Prostate gland (tissue), 2 donors: Measurements from ENCODE around the gene NUP50. TPM values are rescaled to one million over a fixed set of nuclear protein-coding genes. Genes with fewer than 3 reads are reported as not detected.

ENCODE experiments used
- DNase-seq: peaks from one replicate; pipeline ENCODE4 v3.0.0-alpha.2; 2019; ENCODE audit warnings: low spot score
- H3K27ac ChIP-seq, 2 donors: fragments of 200-600 bp; sonication (generic); 2 replicates each; pipeline ENCODE4 v1.5.1; 2017 to 2019
- H3K27me3 ChIP-seq: fragments of 200-600 bp; sonication (generic); replicated peaks from 2 replicates; pipeline ENCODE4 v1.5.1; 2019; ENCODE audit not compliant: insufficient read depth
- H3K36me3 ChIP-seq, 2 donors: fragments of 200-600 bp; sonication (generic); 1 replicate in 1 of 2; 2 replicates in 1 of 2; pipeline versions ENCODE4 v1.5.1 to v1.8.1; 2017 to 2019
- H3K4me1 ChIP-seq: fragments of 200-600 bp; sonication (generic); replicated peaks from 2 replicates; pipeline ENCODE4 v1.5.1; 2019
- H3K4me3 ChIP-seq, 2 donors: fragments of 200-600 bp; sonication (generic); 2 replicates each; pipeline ENCODE4 v1.5.1; 2017 to 2019
- H3K9me3 ChIP-seq: fragments of 200-600 bp; sonication (generic); 2 replicates; pipeline ENCODE4 v1.5.1; 2017
- CTCF ChIP-seq, 4 experiments: fragments of 200-600 bp in 2 of 4; fragments of 450-650 bp in 2 of 4; sonication (generic) in 2 of 4; IDR thresholded peaks; 1 replicate in 3 of 4; 2 replicates in 1 of 4; pipeline ENCODE4 v1.5.1; 2016 to 2019; ENCODE audit warnings: antibody characterized with exemption in 4 of 4, mild to moderate bottlenecking in 2 of 4, moderate library complexity in 2 of 4
- POLR2A ChIP-seq: fragments of 450-650 bp; IDR thresholded peaks from one replicate; pipeline ENCODE4 v1.6.1; 2016; ENCODE audit warnings: antibody characterized with exemption, mild to moderate bottlenecking
- POLR2AphosphoS5 ChIP-seq: sonication (generic); formaldehyde crosslinking; IDR thresholded peaks from one replicate; pipeline ENCODE4 v1.6.1; 2017; ENCODE audit warnings: antibody characterized with exemption
- WGBS: methylation state at CpG from one replicate; pipeline ENCODE4 v1.1.5; 2018; 5-methylcytosine and 5-hydroxymethylcytosine counted together
- intact Hi-C: fragments of 100-400 bp; cut with DNase I; formaldehyde crosslinking; loops from one replicate; pipeline ENCODE4 v1.14.2; 2022
- total RNA-seq, 2 donors: library from RNA; depleted of rRNA; stranded (reverse); fragments of >200 nt; gene quantifications; one replicate each; pipeline ENCODE4 v1.1.0, GENCODE V29; 2016

Gene NUP50
- total RNA-seq, 2 donors from 2014 or later = 51.4 to 101 TPM

GRCh38 chr22:45223304-45224117, 59.8 kb downstream of the NUP50 start:
- H3K9me3 ChIP-seq = no peaks in the 10 kb centered on the region
- no peak overlapping the region for H3K27ac ChIP-seq
- TF ChIP-seq CTCF (IDR thresholded peaks at IDR 0.05) (no peak), POLR2AphosphoS5 (no peak), POLR2A (no peak)
- no peaks in the 10 kb centered on the region for H3K27me3 ChIP-seq
- H3K4me3 ChIP-seq = no peak overlapping the region
- intact Hi-C loops = no loop called here
- no peak for DNase-seq
- no peaks in the 10 kb centered on the region for H3K36me3 ChIP-seq
- H3K4me1 ChIP-seq = peaks cover 12% of the 10 kb centered on the region
- 47% methylated on average over 5 of the region's 5 CpGs for WGBS

GRCh38 chr22:45224331-45224730, 60.6 kb downstream of the NUP50 start:
- no peaks in the 10 kb centered on the region for H3K36me3 ChIP-seq
- H3K4me1 ChIP-seq = peaks cover 12% of the 10 kb centered on the region
- H3K27ac ChIP-seq = no peak overlapping the region
- DNase-seq = no peak
- no peaks in the 10 kb centered on the region for H3K27me3 ChIP-seq
- 58% methylated on average over 11 of the region's 11 CpGs for WGBS
- TF ChIP-seq POLR2AphosphoS5 = no peak
- no peak for TF ChIP-seq POLR2A
- no peak for TF ChIP-seq CTCF (IDR thresholded peaks at IDR 0.05)
- H3K4me3 ChIP-seq = no peak overlapping the region
- H3K9me3 ChIP-seq = no peaks in the 10 kb centered on the region
- intact Hi-C loops = no loop called here

GRCh38 chr22:45224988-45225731, 61.4 kb downstream of the NUP50 start:
- intact Hi-C loops = no loop called here
- no peaks in the 10 kb centered on the region for H3K9me3 ChIP-seq
- H3K36me3 ChIP-seq = no peaks in the 10 kb centered on the region
- peaks cover 12% of the 10 kb centered on the region for H3K4me1 ChIP-seq
- no peak overlapping the region for H3K4me3 ChIP-seq
- WGBS = 82% methylated on average over 19 of the region's 19 CpGs
- DNase-seq = no peak
- H3K27me3 ChIP-seq = no peaks in the 10 kb centered on the region
- TF ChIP-seq POLR2AphosphoS5 = no peak
- TF ChIP-seq POLR2A = no peak
- TF ChIP-seq CTCF (IDR thresholded peaks at IDR 0.05) = no peak
- H3K27ac ChIP-seq = peak overlapping the region; percentile 34 to 55

GRCh38 chr22:45225732-45226502, 62.2 kb downstream of the NUP50 start:
- no peak overlapping the region for H3K4me3 ChIP-seq
- intact Hi-C loops = no loop called here
- H3K27me3 ChIP-seq = no peaks in the 10 kb centered on the region
- H3K4me1 ChIP-seq = peaks cover 12% of the 10 kb centered on the region
- no peaks in the 10 kb centered on the region for H3K36me3 ChIP-seq
- peak; percentile 72 for DNase-seq
- H3K27ac ChIP-seq = peak overlapping the region; percentile 45 to 55
- TF ChIP-seq POLR2A (peak; percentile 19), CTCF (IDR thresholded peaks at IDR 0.05) (no peak), POLR2AphosphoS5 (peak; percentile 76)
- no peaks in the 10 kb centered on the region for H3K9me3 ChIP-seq
- WGBS = 45% methylated on average over 26 of the region's 26 CpGs
